H1 (cell line): Measurements from ENCODE around the gene ARHGAP8. TPM values are rescaled to one million over a fixed set of nuclear protein-coding genes. Genes with fewer than 3 reads are reported as not detected.

Experiments used
- CTCF ChIA-PET: fragments of 300-600 bp; sonication (Branson Sonifier 250); formaldehyde crosslinking; loops from one replicate; lab custom pipeline; 2021; ENCODE audit not compliant: partially characterized antibody; lab: Charles Lee
- POLR2A ChIA-PET: fragments of 300-600 bp; sonication (Branson Sonifier 250); formaldehyde crosslinking; loops from one replicate; lab custom pipeline; 2021; ENCODE audit warnings: inconsistent platforms; ENCODE audit not compliant: partially characterized antibody; lab: Charles Lee
- DNase-seq, 2 experiments: peaks; one replicate each; pipeline versions ENCODE4 v3.0.0 to v3.0.0-alpha.2; 2010 to 2022; ENCODE audit warnings: low spot score in 2 of 2, low read depth in 1 of 2, mixed read lengths in 1 of 2
- FAIRE-seq: peaks from 2 replicates; lab custom pipeline; 2011; peaks lifted over from hg19 to GRCh38; lab: Jason Lieb, UNC
- H2AFZ ChIP-seq: 2 replicates; pipeline ENCODE4 v1.8.1; 2012; ENCODE audit warnings: low read length, inconsistent platforms
- H2AK5ac ChIP-seq: 2 replicates; pipeline ENCODE4 v1.6.1; 2013; ENCODE audit warnings: low read depth, low read length
- H2BK120ac ChIP-seq: replicated peaks from 2 replicates; pipeline ENCODE3; 2013; ENCODE audit warnings: low read depth, low read length, inconsistent platforms
- H2BK12ac ChIP-seq: 2 replicates; pipeline ENCODE4 v1.6.1; 2013; ENCODE audit warnings: low read depth, low read length
- H2BK15ac ChIP-seq: 2 replicates; pipeline ENCODE4 v1.6.1; 2013; ENCODE audit warnings: low read length
- H2BK20ac ChIP-seq: 2 replicates; pipeline ENCODE4 v1.6.1; 2013; ENCODE audit warnings: low read length
- H2BK5ac ChIP-seq: 2 replicates; pipeline ENCODE4 v1.6.1; 2013; ENCODE audit warnings: low read depth, low read length
- H3K14ac ChIP-seq: 2 replicates; pipeline ENCODE4 v1.6.1; 2013; ENCODE audit warnings: inconsistent platforms; ENCODE audit not compliant: insufficient read length
- H3K18ac ChIP-seq: 2 replicates; pipeline ENCODE4 v1.6.1; 2013; ENCODE audit warnings: low read length; ENCODE audit errors: extremely low read depth
- H3K23ac ChIP-seq: 2 replicates; pipeline ENCODE4 v1.6.1; 2013; ENCODE audit warnings: inconsistent platforms; ENCODE audit not compliant: insufficient read length
- H3K23me2 ChIP-seq: 2 replicates; pipeline ENCODE4 v1.6.1; 2013; ENCODE audit warnings: low read depth, low read length
- H3K27ac ChIP-seq: 2 replicates; pipeline ENCODE4 v1.6.1; 2011; ENCODE audit warnings: low read depth, low read length, inconsistent platforms
- H3K27me3 ChIP-seq, 4 experiments: replicated peaks in 1 of 4; 1 replicate in 1 of 4; 2 replicates in 3 of 4; pipeline versions ENCODE4 v1.6.1 to v1.8.1; 2011 to 2013; ENCODE audit warnings: low read length in 3 of 4, mild to moderate bottlenecking in 3 of 4, inconsistent platforms in 2 of 4, mixed read lengths in 2 of 4, moderate library complexity in 1 of 4; ENCODE audit not compliant: control insufficient read depth in 3 of 4, insufficient read depth in 3 of 4; ENCODE audit errors: extremely low read depth in 1 of 4
- H3K36me3 ChIP-seq, 4 experiments: 2 replicates each; pipeline versions ENCODE4 v1.6.1 to v1.8.1; 2011 to 2013; ENCODE audit warnings: mild to moderate bottlenecking in 4 of 4, low read length in 3 of 4, moderate library complexity in 2 of 4, control low read depth in 1 of 4, inconsistent platforms in 1 of 4; ENCODE audit not compliant: insufficient read depth in 4 of 4, control insufficient read depth in 2 of 4
- H3K4ac ChIP-seq: replicated peaks from 2 replicates; pipeline ENCODE3; 2013; ENCODE audit warnings: low read length, low read depth, mixed read lengths, inconsistent platforms; ENCODE audit not compliant: insufficient read length
- H3K4me1 ChIP-seq, 4 experiments: replicated peaks in 1 of 4; 1 replicate in 1 of 4; 2 replicates in 3 of 4; pipeline versions ENCODE4 v1.6.1 to v1.8.1; 2011 to 2013; ENCODE audit warnings: low read length in 3 of 4, inconsistent platforms in 2 of 4, mixed read lengths in 1 of 4; ENCODE audit not compliant: insufficient read depth in 4 of 4, control insufficient read depth in 3 of 4
- H3K4me2 ChIP-seq, 2 experiments: 2 replicates each; pipeline versions ENCODE4 v1.6.1 to v1.8.1; 2011 to 2013; ENCODE audit warnings: low read depth in 2 of 2, low read length in 2 of 2, control low read depth in 1 of 2, inconsistent platforms in 1 of 2, mild to moderate bottlenecking in 1 of 2; ENCODE audit not compliant: insufficient read depth in 1 of 2
- H3K4me3 ChIP-seq, 4 experiments: fragments of 200-600, 300-600 bp in 1 of 4; sonication (generic), shearing (Covaris generic), sonication (Bioruptor Twin) in 1 of 4; 2 replicates each; pipeline versions ENCODE4 v1.5.1 to v1.8.1; 2011 to 2016; ENCODE audit warnings: low read length in 4 of 4, low read depth in 3 of 4, control low read depth in 2 of 4, inconsistent platforms in 2 of 4, mild to moderate bottlenecking in 2 of 4, mixed read lengths in 1 of 4, moderate library complexity in 1 of 4; ENCODE audit not compliant: insufficient read depth in 2 of 4; ENCODE audit errors: extremely low read depth in 1 of 4
- H3K56ac ChIP-seq: replicated peaks from 2 replicates; pipeline ENCODE3; 2013; ENCODE audit warnings: low read depth, mild to moderate bottlenecking, mixed read lengths, low read length, inconsistent platforms; ENCODE audit not compliant: insufficient read length
- H3K79me1 ChIP-seq: 2 replicates; pipeline ENCODE4 v1.6.1; 2013; ENCODE audit warnings: low read depth, low read length, control low read depth
- H3K79me2 ChIP-seq, 2 experiments: 2 replicates each; pipeline versions ENCODE4 v1.6.1 to v1.8.1; 2012 to 2013; ENCODE audit warnings: low read length in 2 of 2, mild to moderate bottlenecking in 2 of 2, inconsistent platforms in 1 of 2; ENCODE audit not compliant: insufficient read depth in 2 of 2, control insufficient read depth in 1 of 2
- H3K9ac ChIP-seq, 4 experiments: replicated peaks in 1 of 4; 1 replicate in 1 of 4; 2 replicates in 3 of 4; pipeline versions ENCODE4 v1.6.1 to v1.8.1; 2011 to 2013; ENCODE audit warnings: low read depth in 3 of 4, low read length in 3 of 4, control low read depth in 2 of 4, mild to moderate bottlenecking in 2 of 4, moderate library complexity in 2 of 4, inconsistent platforms in 1 of 4; ENCODE audit errors: extremely low read depth in 1 of 4
- H3K9me3 ChIP-seq, 2 experiments: 2 replicates each; pipeline versions ENCODE4 v1.6.1 to v1.8.1; 2012 to 2013; ENCODE audit warnings: mild to moderate bottlenecking in 2 of 2, moderate library complexity in 2 of 2, control low read depth in 1 of 2, inconsistent platforms in 1 of 2, low read depth in 1 of 2, low read length in 1 of 2, mixed read lengths in 1 of 2; ENCODE audit not compliant: insufficient read depth in 2 of 2
- H4K20me1 ChIP-seq, 2 experiments: replicated peaks in 1 of 2; 2 replicates each; pipeline versions ENCODE3 to v1.8.1; 2011 to 2013; ENCODE audit warnings: inconsistent platforms in 2 of 2, low read length in 2 of 2, mild to moderate bottlenecking in 1 of 2; ENCODE audit not compliant: insufficient read depth in 2 of 2, control insufficient read depth in 1 of 2
- H4K5ac ChIP-seq: 2 replicates; pipeline ENCODE4 v1.6.1; 2013; ENCODE audit warnings: low read length, low read depth, mixed read lengths, inconsistent platforms; ENCODE audit not compliant: insufficient read length
- H4K8ac ChIP-seq: 2 replicates; pipeline ENCODE4 v1.8.0; 2013; ENCODE audit warnings: mild to moderate bottlenecking, moderate library complexity, low read length, inconsistent platforms; ENCODE audit not compliant: insufficient read depth; ENCODE audit errors: extremely low read depth
- H4K91ac ChIP-seq: replicated peaks from 2 replicates; pipeline ENCODE3; 2013; ENCODE audit warnings: low read length, mixed read lengths, inconsistent platforms; ENCODE audit not compliant: insufficient read length
- CTBP2 ChIP-seq: IDR thresholded peaks from 2 replicates; pipeline ENCODE4 v1.7.0; 2011; ENCODE audit warnings: borderline replicate concordance, mild to moderate bottlenecking, moderate library complexity, mixed read lengths, low read length; ENCODE audit not compliant: insufficient read depth, insufficient read length
- E2F6 ChIP-seq: IDR thresholded peaks from 2 replicates; pipeline ENCODE4 v1.6.1; 2012; ENCODE audit warnings: inconsistent platforms
- EZH2 ChIP-seq: fragments of 200-600 bp; sonication (generic); IDR thresholded peaks from 2 replicates; pipeline ENCODE4 v1.7.1; 2012; ENCODE audit warnings: low read depth, mild to moderate bottlenecking, moderate library complexity, low read length, inconsistent platforms; ENCODE audit not compliant: severe bottlenecking
- KDM4A ChIP-seq: IDR thresholded peaks from one replicate; pipeline ENCODE4 v1.7.1; 2012; ENCODE audit warnings: low read depth, mild to moderate bottlenecking, moderate library complexity, low read length, inconsistent platforms; ENCODE audit not compliant: severe bottlenecking
- POLR2AphosphoS5 ChIP-seq: IDR thresholded peaks from 2 replicates; pipeline ENCODE4 v1.6.1; 2011; ENCODE audit warnings: low read depth, low read length
- SP4 ChIP-seq: IDR thresholded peaks from 2 replicates; pipeline ENCODE4 v1.6.1; 2012; ENCODE audit warnings: low read length, inconsistent platforms
- WGBS, 2 experiments: shearing (Covaris generic) in 1 of 2; methylation state at CpG; one replicate each; pipeline versions ENCODE4 v1.1.6 to v1.1.7; 2013 to 2015; ENCODE audit warnings: low lambda C conversion rate in 2 of 2, mixed read lengths in 2 of 2, inconsistent platforms in 1 of 2, low coverage in 1 of 2, missing lambda C conversion rate in 1 of 2; ENCODE audit not compliant: insufficient replicate concordance in 2 of 2, insufficient coverage in 1 of 2, insufficient read length in 1 of 2; ENCODE audit errors: extremely low coverage in 1 of 2, missing lambda C conversion rate in 1 of 2; 5-methylcytosine and 5-hydroxymethylcytosine counted together
- polyA plus RNA-seq, 7 experiments: library from polyadenylated mRNA; depleted of rRNA in 3 of 7; stranded (reverse) in 5 of 7; unstranded in 2 of 7; fragments of >200 nt in 5 of 7; fragments of 200-250 nt in 2 of 7; gene quantifications; 1 replicate in 5 of 7; 2 replicates in 1 of 7; 4 replicates in 1 of 7; pipeline versions ENCODE4 v1.2.1 to v1.2.3, GENCODE V29; 2011 to 2013; ENCODE audit warnings: missing spikeins in 2 of 7, mixed read lengths in 2 of 7
- total RNA-seq: library from RNA; stranded (reverse); fragmentation: NEBNext Ultra II Directional; extraction: Animal tissue kit (Norgen Biotek cat#: 25700); gene quantifications from 2 replicates; pipeline ENCODE4 v1.2.1, GENCODE V29; 2021

The ARHGAP8 gene
- total and polyA plus RNA-seq, 2 of the 8 experiments (the other 6 are each of a cell fraction or from before 2014, with no cell fraction given) = 35.6 to 47.7 TPM

DNA sequence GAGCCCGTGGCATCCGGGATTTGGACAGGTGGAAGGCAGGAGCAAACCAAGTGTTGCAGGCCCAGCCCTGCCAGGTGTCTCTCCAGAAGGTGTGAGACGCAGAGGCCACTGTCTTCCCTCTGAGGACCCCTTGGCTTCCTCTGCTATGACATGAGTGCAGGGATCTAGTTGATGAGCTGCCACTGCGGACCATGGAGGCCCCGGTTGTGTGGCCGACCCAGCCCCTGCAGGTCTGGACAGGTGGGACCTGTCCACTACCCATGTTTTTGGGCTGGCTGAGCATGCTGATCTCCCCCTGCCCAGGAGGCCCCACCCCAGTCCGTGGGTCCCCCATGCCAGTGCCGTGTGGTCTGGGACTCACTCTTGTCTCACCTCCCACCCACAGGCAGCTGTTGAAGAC lies 27.5 kb upstream of the ARHGAP8 start:
- no peak overlapping the region for H2BK120ac ChIP-seq
- H3K23me2 ChIP-seq = no peaks in the 10 kb centered on the region
- H4K91ac ChIP-seq = no peak overlapping the region
- no peak overlapping the region for H3K4me3 ChIP-seq
- no peak overlapping the region for H3K4me2 ChIP-seq
- no peak for FAIRE-seq
- H4K8ac ChIP-seq = no peak overlapping the region
- no peak overlapping the region for H3K9ac ChIP-seq
- no peak overlapping the region for H3K56ac ChIP-seq
- H2BK5ac ChIP-seq = no peak overlapping the region
- DNase-seq = no peak
- WGBS, 2 experiments = 97% methylated on average over 8 of the region's 8 CpGs; no CpG with 5 or more reads in 1 of the 2 experiments
- no peak overlapping the region for H3K18ac ChIP-seq
- ChIA-PET CTCF (interaction anchor here (1.0 to 4.0 kb wide), 8 partner anchors 9 to 42 kb away, joined by 3 to 21 read pairs (median 3); no protein-coding TSS in a partner anchor), POLR2A (interaction anchor here (1.4 kb wide), 1 partner anchor 9 kb away, joined by 3 read pairs; no protein-coding TSS in a partner anchor)
- H2BK15ac ChIP-seq = no peak overlapping the region
- H3K27me3 ChIP-seq = no peaks in the 10 kb centered on the region
- peaks cover 0 to 8% (median 3%) of the 10 kb centered on the region in 4 experiments; a peak in 6 of 7 replicates for H3K4me1 ChIP-seq
- TF ChIP-seq SP4 (no peak), E2F6 (no peak), CTBP2 (no peak), EZH2 (no peak), KDM4A (no peak), POLR2AphosphoS5 (no peak)
- H2AK5ac ChIP-seq = no peak overlapping the region
- no peak overlapping the region for H2BK12ac ChIP-seq
- no peak overlapping the region for H2BK20ac ChIP-seq
- no peak overlapping the region for H3K23ac ChIP-seq
- H4K20me1 ChIP-seq = peaks cover 0 to 12% of the 10 kb centered on the region in 2 experiments
- no peaks in the 10 kb centered on the region; the same call in 1 of the 2 replicates for H3K79me1 ChIP-seq
- H3K27ac ChIP-seq = no peak overlapping the region
- H2AFZ ChIP-seq = no peak overlapping the region
- H3K14ac ChIP-seq = no peak overlapping the region
- H3K9me3 ChIP-seq = no peaks in the 10 kb centered on the region
- H4K5ac ChIP-seq = no peak overlapping the region
- H3K4ac ChIP-seq = no peak overlapping the region
- H3K36me3 ChIP-seq = no peaks in the 10 kb centered on the region; a peak in 1 of 8 replicates
- H3K79me2 ChIP-seq = no peaks in the 10 kb centered on the region
